GM19238 (cell line): ENCODE results near the gene SDF4.

ENCODE experiments used
- DNase-seq: peaks from one replicate; pipeline ENCODE4 v3.0.0; 2011; ENCODE audit warnings: low spot score; ENCODE audit not compliant: insufficient read length

SDF4 gene

DNA sequence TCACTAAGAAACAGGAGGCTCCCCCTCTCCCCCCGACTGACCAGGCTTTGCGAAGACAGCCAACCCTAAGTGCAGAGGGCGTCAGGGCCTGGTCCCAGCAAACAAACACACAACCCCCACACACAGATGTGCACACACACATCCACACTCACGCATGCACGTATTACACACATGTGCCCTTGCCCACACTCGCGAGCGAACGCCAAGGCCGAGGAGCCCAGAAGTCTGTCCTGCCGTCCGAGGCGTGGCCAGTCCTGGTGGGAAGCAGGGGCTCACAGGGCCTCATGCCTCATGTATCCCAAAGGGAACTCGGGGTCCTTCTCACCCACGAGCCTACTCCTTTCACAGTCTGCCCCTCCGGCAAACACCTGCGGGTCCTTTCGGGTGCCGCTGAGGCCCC, 2.0 kb downstream of the SDF4 start:
- DNase-seq, result no peak

DNA sequence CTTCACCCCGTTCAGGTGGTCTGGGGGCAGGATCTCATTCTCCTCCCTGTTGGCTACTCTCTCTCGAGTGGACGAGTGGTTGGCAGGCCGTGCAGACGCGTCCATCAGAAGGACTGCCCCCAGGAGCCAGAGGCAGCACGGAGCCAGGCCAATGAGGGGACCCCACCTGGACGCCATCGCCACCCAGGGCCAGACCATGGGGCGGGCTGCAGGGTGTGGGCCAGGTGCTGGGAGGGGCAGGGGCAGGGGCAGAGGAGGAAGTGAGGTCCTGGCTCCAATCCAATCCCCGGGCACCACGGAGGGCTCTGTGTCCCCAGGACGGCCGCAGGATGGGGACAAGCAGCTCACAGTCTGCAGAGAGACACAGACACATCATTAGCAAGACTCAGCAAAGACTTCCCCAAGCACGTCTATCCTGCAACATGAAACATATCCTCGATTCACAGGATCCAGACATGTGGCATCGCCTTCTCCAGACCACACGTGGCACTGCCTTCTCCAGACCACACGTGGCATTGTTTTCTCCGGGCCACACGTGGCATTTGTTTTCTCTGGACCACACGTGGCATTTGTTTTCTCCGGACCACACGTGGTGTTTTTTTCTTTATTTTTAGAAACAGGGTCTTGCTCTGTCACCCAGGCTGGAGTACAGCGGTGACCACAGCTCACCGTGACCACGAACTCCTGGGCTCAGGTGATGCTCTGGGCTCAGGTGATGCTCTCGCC, 3.0 kb downstream of the SDF4 start:
- no peak for DNase-seq

DNA sequence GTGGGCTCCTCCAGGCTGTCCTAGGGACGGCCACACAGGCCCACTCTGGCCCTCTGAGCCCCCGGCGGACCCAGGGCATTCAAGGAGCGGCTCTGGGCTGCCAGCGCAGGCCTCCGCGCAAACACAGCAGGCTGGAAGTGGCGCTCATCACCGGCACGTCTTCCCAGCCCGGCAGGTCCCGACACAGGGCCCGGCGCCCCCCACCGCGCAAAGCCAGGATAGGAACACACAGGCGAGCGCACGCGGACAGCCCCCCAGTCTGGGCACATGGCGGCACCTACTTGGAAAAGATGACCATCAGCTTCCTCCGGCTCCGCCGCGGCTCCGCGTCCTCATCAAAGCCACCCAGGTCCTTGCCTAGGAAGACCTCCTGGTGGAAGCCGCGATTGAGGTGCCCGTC, 3.6 kb downstream of the SDF4 start:
- no peak for DNase-seq

DNA sequence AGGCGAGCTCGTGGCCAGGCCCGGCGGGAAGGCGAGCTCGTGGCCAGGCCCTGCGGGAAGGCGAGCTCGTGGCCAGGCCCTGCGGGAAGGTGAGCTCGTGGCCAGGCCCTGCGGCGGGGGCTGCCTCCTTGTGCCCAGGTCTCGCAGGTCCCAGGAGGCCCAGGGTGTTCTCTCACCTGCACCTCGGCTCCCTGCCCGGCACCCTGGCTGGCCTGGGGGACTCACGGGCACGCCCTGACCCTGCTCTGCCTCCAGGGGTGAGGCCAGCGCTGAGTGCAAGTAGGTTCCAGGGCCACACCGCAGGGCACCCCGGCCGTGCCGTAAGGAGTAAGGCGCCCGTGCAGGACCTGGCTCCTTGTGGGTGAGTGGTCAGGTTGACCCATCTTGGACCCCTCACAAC, 4.4 kb downstream of the SDF4 start:
- no peak for DNase-seq

DNA sequence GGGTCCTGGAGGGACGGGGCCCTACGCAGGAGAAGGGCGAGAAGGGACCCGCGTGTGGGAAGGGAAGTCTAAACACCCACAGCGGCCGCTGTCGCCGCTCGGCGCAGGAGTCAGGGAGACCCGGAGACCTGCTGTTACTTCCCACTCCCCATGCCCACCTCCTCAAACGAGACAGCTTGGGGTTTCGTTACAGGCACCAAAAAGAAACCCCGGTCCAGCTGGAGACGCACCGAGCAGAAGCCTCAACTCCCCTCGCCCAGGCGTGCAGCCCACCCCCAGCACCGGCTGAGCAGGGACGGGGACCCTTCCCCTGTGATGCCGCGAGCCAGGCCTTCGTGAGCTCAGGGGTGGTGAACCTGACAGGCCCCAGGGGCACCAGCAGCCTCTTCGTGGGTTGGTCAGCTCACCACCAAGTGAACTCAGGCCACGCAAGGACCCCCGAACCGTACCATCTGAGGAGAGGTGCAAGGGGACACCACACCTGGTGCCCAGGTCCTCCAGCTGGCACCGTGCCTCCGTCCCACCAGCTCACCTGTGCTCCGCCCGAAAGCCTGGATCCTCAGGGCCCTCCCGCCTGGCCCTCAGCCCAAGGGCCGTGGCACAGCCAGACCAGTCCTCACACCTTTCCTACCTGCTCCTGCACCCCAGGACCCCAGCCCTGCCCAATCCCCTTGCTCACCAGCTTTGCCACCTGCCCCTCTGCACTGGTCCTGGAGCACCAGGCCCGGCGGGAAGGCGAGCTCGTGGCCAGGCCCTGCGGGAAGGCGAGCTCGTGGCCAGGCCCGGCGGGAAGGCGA, 5.0 kb downstream of the SDF4 start:
- DNase-seq, result no peak

DNA sequence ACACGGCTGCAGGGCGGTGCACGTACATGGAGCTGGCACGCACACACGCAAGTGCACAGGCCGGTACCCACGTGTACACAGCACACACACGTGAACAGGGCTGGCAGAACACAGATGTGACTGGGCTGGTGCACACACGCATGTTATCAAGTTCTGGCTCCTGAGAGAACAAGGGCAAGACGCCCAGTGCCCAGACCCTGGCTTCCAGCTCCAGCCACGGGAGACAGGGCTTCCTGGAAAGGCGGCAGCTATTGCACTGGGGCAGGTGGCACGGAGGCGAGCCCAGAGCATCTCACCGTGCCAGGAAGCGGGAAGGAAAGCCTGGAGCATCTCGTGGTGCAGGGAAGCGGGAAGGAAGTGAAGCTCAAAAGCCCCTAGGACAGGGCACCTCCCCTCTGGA, 5.9 kb downstream of the SDF4 start:
- DNase-seq, result no peak

DNA sequence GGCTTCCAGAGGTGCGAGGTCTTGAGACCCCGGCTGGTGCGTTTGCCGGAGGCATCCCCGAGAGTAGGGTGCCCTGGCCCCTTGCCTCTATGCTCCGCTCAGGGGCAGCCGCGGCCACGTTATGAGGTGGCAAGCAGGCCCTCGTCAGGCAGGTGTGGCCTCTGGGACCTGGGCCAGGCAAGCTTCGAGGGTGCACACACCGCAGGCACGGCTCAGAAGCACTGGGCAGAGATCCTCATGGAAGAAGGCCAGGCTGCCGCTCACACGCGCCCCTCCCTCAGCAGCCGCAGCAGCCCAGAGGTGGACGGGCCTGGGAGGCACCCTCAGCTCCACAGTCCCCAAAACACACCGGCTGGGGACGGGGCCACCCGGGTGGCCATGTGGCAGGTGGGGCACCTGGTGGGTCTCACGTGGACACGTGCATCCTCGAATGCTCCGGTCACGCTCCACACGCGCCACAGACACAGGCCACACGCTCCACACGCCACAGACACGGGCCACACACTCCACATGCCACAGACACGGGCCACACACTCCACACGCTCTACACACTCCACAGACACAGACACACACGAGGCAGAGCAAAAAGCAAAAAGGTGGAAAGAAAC, 6.5 kb downstream of the SDF4 start:
- no peak for DNase-seq

DNA sequence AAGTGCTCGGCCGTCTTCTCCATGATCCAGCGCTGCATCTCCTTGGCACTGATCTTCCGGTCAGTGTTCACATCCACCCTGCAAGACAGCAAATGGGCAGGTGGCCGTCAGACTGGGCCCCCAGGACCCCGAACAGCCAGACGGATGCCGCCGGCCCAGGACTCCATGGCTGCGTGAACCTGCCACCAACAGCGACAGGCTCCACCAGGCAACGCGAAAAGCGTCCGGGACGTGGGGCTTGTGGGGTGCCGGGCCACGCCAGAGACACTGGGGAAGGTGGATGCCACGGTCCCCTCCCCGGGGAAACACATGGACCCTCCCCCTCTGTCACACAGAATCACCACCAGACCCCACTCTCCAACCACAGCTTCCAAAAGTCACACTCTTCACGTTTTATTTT, 7.9 kb downstream of the SDF4 start:
- no peak for DNase-seq

DNA sequence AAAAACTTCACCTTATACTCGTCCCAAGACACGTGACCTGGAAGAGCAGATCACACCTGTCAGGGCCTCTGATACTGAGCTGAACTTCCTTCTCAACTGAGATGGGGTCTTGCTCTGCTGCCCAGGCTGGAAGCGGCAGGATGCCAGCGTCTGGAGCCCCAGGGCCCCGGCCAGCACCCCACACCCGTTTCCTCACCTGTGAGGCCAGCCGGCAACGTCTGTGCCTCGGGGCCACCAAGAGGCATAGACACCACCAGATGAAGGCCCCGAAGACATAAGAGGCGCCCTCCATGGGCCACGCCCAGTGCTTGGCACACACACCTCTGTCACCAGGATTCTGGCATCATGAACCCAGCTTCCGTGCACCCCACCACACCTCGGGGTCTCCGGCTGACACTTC, 8.5 kb downstream of the SDF4 start:
- no peak for DNase-seq

DNA sequence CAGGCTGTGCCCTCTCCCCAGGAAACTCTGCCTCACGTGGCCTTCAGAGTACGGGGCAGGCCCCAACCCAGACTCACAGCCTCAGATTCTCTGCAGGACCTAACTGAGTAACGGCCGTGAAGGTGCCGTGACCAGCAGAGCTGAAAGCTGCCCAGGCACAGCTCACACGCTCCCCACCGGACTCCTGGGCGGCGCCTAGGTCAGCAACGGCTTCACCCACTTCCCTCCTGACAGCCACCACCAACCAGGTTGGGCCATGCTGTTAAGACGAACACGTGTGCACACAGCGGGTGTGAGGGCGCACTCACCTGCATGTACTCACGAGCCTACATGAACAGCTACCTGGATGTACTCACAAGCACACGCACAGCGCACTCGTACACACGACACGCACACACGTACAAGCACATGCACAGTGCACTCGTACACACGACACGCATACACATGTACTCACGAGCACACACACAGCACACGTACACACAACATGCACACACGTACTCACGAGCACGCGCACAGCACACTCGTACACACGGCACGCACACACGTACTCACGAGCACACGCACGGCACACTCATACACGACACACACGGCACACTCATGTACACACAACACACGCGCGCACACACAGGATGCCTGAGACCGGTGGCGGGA, 9.1 kb downstream of the SDF4 start:
- no peak for DNase-seq

DNA sequence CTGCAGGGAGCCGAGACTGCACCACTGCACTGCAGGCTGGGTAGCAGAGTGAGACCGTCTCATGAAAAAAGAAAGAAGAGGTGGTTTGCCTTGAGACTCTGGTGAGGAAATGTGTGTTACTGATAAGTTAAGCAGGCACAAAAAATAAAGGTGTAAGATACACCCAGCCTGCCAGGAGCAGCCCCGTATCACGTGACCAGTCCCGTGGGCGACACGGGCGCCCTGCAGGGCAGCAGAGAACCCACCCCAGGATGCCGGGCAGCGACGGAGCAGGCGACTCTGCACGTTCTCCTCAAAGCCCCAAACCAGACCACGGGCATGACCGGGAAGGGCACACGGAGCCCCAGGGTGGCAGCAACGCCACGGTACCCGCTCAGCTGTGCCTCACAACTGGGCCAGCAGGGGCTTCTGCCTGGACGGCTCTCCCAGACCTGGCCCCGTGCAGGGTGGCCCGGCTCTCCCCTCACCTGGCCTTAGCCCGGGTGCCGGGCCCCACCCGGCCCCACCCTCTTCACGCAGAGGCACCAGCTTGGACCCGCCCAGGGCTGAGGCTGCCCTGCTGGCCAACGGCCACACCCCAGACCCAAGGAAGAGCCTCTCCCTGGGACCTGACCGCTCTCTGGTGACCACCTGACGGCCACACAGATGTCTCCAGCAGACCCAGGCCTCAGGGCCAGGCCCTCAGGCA, 9.8 kb downstream of the SDF4 start:
- DNase-seq, result no peak

DNA sequence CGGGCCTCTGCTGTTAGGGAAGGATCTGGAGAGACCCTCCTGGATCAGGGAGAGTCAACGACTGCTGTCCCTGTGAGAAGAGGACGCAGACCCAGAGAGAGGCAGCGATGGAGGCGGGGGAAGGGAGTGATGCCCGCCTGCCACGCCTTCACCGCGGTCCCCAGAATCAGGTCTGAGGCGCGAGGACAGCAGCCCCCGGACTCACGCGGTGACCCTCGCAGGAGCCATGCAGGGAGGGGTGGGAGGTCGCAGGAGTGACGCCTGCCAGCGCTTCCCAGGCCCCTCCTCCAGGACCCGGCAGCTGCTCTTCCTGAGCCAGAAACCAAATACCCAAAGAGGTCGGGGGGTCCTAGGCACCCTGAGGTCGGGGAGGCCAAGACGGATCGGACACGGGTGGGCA, 11.6 kb downstream of the SDF4 start:
- no peak for DNase-seq

DNA sequence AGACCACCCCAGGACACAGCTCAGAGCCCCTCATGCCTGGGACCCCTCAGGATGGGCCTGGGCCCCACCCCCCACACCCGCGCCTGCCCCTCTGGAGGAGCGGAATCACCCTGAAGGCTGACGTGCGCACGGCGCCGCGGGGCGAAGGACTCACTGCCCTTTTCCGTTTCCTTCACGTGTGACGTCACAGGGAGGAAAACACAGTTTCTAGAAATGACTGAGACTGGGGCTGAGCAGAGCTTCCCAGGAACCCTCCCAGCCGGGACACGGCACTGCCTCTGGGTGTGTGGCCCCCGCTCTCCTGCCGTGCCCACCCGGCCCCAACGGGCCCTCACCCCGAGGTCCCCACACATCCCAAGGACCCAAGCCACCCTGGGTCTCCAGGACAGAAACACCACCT, 12.5 kb downstream of the SDF4 start:
- DNase-seq, result no peak

DNA sequence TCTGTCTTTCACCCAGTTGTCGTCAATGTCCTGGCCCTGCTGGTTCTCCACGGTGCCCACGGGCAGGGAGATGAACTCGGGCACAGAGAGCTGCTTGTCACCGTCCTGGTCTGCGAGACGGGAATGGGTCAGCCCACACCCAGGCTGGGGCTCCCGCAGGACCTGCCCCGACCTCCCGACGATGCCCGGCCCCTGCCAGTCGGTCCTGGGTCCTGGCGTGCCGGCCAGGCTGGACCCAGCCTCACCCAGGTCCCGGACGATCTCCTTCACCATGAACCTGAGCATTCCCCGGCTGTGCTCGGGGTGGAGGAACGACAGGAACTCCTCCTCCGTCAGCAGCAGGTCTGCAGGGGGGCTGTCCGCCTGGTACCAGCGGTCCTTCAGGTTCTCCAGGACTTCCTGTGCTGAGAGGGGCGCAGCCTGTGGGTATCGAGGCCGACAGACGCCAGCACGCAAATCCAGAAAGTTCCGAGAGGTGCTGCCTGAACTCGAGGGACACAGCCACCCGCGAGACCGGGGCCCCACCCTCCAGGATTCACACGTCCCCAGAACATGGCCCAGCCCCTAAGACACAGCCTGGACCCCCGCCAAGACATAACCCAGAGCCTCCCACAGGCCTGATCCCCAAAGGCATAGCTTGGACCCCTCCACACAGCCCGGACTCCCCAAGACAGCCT, 13.1 kb downstream of the SDF4 start:
- no peak for DNase-seq

DNA sequence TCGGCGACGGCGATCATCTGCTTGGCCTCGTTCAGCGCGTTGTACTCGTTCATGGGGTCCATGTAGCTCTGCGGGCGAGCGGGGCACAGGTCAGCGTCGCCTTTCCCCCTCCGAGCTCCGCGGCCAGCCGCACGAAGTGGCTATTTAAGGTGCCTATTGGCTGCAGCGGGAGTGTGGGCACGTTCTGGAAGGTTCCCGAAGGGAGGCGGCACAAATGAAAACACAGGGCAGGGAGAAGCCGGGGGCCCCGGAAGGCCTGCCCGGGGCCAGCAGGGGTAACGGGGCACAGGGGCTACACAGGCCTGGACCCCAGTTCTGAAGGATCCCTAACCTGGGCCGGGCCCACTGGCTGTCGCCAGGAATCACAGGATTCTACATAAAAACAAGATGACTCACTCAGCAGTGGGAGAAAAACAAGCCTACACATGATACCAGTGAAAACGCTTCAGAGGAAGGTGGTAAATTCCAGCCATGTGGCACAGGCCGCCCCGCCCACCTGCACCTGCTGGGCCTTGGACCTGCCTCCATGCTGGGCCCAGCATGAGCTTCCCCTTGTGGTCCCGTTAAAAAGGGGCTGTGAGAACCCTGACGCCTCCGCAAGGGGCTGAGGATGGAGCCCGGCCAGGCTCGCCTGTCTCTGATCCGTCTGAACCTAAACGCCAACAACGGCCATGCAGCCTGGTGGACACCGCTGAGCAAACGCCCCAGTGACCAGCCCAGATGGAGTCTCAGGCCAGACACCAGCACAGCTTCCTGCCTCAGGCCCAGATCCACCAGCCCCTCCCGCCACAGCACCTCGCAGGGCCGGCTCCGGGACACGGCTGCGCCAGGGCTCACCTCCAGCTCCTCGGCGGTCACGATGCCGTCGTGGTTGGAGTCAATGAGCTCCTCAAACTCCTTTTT, 13.9 kb downstream of the SDF4 start:
- no peak for DNase-seq

DNA sequence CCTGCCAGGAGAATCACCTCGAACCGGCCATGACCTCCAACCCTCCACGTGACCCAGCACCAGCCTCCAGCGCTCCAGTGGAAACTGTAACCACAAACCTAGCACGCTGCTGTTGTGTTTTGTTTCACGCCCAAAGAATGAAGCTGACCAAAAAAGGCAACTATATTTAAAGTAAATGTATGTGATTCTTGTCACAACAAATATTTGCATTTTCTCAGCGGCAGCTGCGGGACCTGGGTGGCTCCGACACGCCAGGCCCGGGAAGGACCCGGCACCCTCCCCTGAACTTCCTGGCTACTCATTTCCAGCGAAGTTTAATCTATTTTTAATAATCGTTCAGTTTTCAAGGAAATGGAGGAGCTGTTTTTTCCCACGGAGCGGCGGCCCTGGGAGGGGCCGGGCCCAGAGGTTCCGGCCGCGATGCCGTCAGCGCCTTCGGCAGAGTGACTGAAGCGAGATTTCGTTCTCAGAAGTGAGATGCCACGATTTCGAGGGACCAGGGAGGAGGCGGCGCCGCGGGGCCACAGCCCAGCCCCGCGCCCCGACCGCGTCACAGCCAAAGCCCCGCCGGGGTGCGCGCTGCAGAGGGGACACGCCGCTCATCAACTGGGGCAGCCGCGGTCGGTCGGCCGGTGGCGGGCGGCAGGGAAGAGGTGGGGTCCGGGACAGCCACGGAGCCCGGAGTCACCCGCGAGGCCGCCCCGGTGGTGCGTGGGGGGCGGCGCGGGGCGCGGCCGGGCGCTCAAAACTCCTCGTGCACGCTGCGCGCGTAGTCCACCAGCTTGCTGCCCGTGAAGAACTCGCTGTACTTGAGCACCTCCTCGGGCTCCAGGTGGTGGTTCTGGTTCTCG, 14.8 kb downstream of the SDF4 start:
- DNase-seq, result no peak

DNA sequence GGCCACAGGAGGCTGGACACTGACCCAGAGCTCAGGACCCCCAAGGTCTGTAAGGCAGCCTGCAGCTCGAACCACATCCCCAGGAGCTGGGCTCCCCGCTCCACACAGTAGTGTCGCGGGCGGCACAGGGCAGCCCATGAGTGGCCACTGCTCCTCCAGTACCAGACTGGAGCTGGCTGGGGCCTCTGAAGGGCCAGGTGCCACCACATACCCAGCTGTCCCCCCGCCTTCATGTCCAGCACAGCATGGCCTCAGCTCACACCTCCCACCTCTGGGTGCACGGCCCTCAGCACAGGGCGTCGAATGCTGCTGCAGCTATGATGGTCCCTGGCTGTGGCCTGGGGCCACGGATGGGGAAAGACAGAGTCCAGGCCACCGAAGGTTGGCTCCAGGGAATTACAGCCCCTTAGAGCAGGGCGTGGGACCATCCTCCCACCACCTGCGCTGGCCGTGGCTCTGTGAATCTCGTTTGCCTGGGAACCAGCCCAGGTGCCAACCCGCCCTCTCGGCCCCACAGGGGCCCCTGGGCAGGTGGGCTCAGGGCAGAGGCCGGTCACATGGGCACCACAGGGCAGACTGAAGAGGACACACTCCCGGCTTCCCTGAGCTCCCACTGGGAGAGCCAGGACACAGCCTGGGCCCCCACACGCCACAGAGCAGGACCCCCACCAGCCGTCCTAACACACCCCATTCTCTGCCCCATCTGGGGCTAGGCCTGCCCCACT, 15.8 kb downstream of the SDF4 start:
- no peak for DNase-seq

DNA sequence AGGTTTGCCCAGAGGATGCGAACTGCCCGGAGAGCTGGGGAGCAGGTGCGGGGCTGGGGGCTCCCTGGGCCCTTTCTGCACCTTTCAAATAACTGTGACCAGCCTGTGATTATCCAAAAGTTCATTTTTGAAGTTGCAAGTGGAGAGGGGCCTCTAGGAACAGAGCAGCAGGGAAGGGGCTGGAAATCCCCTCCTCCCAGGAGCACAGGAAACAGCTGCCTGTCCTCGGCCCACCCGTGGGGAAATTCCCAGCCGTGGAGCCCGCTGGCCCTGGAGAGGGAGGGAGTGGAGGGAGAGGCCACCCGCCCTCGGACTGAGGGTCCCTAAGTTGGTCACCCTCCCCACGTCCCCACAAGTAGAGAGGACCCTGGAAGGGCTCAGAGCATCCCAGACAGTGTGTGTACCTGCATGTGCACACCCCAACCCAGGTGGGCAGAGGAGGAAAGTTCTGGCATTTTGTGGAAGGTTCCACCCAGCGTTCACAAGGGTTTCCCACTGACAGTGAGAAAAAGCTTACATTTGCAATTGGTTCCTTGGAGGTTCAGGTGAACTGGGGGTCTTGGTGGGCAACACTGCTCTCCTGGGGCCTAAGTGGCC, 16.6 kb downstream of the SDF4 start:
- DNase-seq, result no peak
